OCI-LY7 (cell line): ENCODE data around the gene PRKAA1. TPM values are rescaled to one million over a fixed set of nuclear protein-coding genes. Genes with fewer than 3 reads are reported as not detected.

Source experiments
- BruUV-seq: library from RNA; stranded (reverse); fragments of 400-500 nt; replicated peaks from 2 replicates; lab custom pipeline; 2021; lab: Mats Ljungman, UMichigan
- CTCF ChIA-PET: fragments of 300-600 bp; sonication (Branson Sonifier 250); formaldehyde crosslinking; loops from one replicate; lab custom pipeline; 2022; ENCODE audit warnings: antibody characterized with exemption; ENCODE audit not compliant: unreplicated experiment; lab: Charles Lee
- POLR2A ChIA-PET: fragments of 300-600 bp; sonication (Branson Sonifier 250); formaldehyde crosslinking; loops from one replicate; lab custom pipeline; 2022; ENCODE audit warnings: antibody characterized with exemption; lab: Charles Lee
- DNase-seq: peaks from one replicate; pipeline ENCODE4 v3.0.0-alpha.2; 2015; ENCODE audit warnings: low spot score
- H2AFZ ChIP-seq: fragments of 200-600 bp; sonication (generic), shearing (Covaris generic); 2 replicates; pipeline ENCODE4 v1.6.1; 2014; ENCODE audit warnings: mild to moderate bottlenecking, antibody characterized with exemption, low read length, moderate library complexity
- H3K27ac ChIP-seq: fragments of 200-600 bp; sonication (generic); 2 replicates; pipeline ENCODE4 v1.5.1; 2014; ENCODE audit warnings: mixed run types, low read depth, mild to moderate bottlenecking, moderate library complexity, low read length, inconsistent platforms; ENCODE audit not compliant: poor library complexity, severe bottlenecking
- H3K36me3 ChIP-seq: fragments of 200-600 bp; sonication (generic); 2 replicates; pipeline ENCODE4 v1.6.1; 2014; ENCODE audit warnings: mild to moderate bottlenecking, antibody characterized with exemption, low read length, moderate library complexity, mixed read lengths; ENCODE audit not compliant: insufficient read depth
- H3K4me1 ChIP-seq: fragments of 200-600 bp; sonication (generic); 2 replicates; pipeline ENCODE4 v1.5.1; 2014; ENCODE audit warnings: mild to moderate bottlenecking, low read length; ENCODE audit not compliant: insufficient read depth, poor library complexity, severe bottlenecking
- H3K4me2 ChIP-seq: fragments of 200-600 bp; sonication (generic); 2 replicates; pipeline ENCODE4 v1.6.1; 2014; ENCODE audit warnings: mild to moderate bottlenecking, low read length
- H3K4me3 ChIP-seq: fragments of 200-600 bp; sonication (generic); 2 replicates; pipeline ENCODE4 v1.5.1; 2014; ENCODE audit warnings: mild to moderate bottlenecking, low read depth, low read length; ENCODE audit not compliant: poor library complexity, severe bottlenecking
- H3K79me2 ChIP-seq: fragments of 200-600 bp; sonication (generic); 2 replicates; pipeline ENCODE4 v1.6.1; 2016; ENCODE audit warnings: low read depth, mild to moderate bottlenecking, low read length, moderate library complexity, mixed read lengths; ENCODE audit not compliant: insufficient read depth
- H3K9me2 ChIP-seq: fragments of 200-600 bp; sonication (generic); 2 replicates; pipeline ENCODE4 v1.6.1; 2016; ENCODE audit warnings: mild to moderate bottlenecking, low read length, mixed read lengths; ENCODE audit not compliant: insufficient read depth
- H3K9me3 ChIP-seq: fragments of 200-600 bp; sonication (generic); 2 replicates; pipeline ENCODE4 v1.6.1; 2014; ENCODE audit warnings: mild to moderate bottlenecking, mixed run types, low read length, mixed read lengths
- H4K20me1 ChIP-seq: fragments of 200-600 bp; sonication (generic); 2 replicates; pipeline ENCODE4 v1.6.1; 2014; ENCODE audit warnings: mild to moderate bottlenecking, antibody characterized with exemption, low read length, moderate library complexity, mixed read lengths; ENCODE audit not compliant: insufficient read depth
- EZH2phosphoT487 ChIP-seq: fragments of 200-600 bp; sonication (generic); IDR thresholded peaks from 2 replicates; pipeline ENCODE4 v1.6.1; 2018; ENCODE audit warnings: low read depth, borderline replicate concordance, mild to moderate bottlenecking, mixed run types, antibody characterized with exemption, low read length, moderate library complexity, mixed read lengths
- intact Hi-C: fragments of 100-400 bp; cut with micrococcal nuclease; formaldehyde crosslinking; loops from one replicate; pipeline ENCODE4 v1.10.0; 2022; ENCODE audit not compliant: unreplicated experiment
- total RNA-seq, 2 experiments: library from RNA; depleted of rRNA in 1 of 2; stranded (reverse); fragments of >200 nt in 1 of 2; shearing (Covaris generic) in 1 of 2; gene quantifications; 2 replicates each; pipeline ENCODE4 v1.2.3, GENCODE V29; 2014 to 2022
- TF ChIP-seq, protein P1 (sequence below): fragments of 200-600 bp; sonication (generic); conservative IDR thresholded peaks from 2 replicates; pipeline ENCODE4 v1.5.1; 2014; ENCODE audit warnings: mild to moderate bottlenecking, antibody characterized with exemption, low read length, moderate library complexity, mixed read lengths

PRKAA1 gene
- total RNA-seq, 2 experiments from 2014 or later = 30.0 to 47.5 TPM

DNA sequence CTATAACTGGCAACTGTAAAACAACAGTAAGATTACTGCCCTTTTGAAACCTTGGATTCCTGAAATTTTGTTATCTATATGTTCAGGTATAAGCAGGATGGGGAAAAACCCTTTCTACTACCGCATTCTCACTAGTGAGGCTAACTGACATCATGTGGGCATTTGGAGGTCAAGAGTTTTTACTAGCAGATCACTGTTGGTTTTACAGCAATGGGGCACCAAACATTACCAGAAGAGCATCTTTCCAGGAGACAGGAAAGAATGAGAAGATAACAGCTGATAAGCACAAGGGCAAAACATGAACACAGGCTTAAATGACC, 21.6 kb downstream of the PRKAA1 start:
- Histone ChIP-seq H3K4me3 (no peak overlapping the region), H3K36me3 (peaks cover 57% of the 10 kb centered on the region), H3K79me2 (peaks cover 36% of the 10 kb centered on the region), H3K27ac (no peak overlapping the region), H3K9me3 (no peaks in the 10 kb centered on the region), H2AFZ (no peak overlapping the region), H3K4me1 (peaks cover 9% of the 10 kb centered on the region), H3K4me2 (no peak overlapping the region), H4K20me1 (peaks cover 14% of the 10 kb centered on the region; the same call in 1 of the 2 replicates), H3K9me2 (no peaks in the 10 kb centered on the region)
- no TSS peak for BruUV-seq
- DNase-seq = no peak
- ChIA-PET POLR2A (interaction anchor here (1.8 kb wide), 1 partner anchor 16 kb away, joined by 8 read pairs; no protein-coding TSS in a partner anchor), CTCF (interaction anchor here (1.0 kb wide), 1 partner anchor 10 kb away, joined by 3 read pairs; no protein-coding TSS in a partner anchor)
- TF ChIP-seq, protein P1, sequence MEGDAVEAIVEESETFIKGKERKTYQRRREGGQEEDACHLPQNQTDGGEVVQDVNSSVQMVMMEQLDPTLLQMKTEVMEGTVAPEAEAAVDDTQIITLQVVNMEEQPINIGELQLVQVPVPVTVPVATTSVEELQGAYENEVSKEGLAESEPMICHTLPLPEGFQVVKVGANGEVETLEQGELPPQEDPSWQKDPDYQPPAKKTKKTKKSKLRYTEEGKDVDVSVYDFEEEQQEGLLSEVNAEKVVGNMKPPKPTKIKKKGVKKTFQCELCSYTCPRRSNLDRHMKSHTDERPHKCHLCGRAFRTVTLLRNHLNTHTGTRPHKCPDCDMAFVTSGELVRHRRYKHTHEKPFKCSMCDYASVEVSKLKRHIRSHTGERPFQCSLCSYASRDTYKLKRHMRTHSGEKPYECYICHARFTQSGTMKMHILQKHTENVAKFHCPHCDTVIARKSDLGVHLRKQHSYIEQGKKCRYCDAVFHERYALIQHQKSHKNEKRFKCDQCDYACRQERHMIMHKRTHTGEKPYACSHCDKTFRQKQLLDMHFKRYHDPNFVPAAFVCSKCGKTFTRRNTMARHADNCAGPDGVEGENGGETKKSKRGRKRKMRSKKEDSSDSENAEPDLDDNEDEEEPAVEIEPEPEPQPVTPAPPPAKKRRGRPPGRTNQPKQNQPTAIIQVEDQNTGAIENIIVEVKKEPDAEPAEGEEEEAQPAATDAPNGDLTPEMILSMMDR = no peak
- no peak for TF ChIP-seq EZH2phosphoT487
- intact Hi-C loops = no loop called here

DNA sequence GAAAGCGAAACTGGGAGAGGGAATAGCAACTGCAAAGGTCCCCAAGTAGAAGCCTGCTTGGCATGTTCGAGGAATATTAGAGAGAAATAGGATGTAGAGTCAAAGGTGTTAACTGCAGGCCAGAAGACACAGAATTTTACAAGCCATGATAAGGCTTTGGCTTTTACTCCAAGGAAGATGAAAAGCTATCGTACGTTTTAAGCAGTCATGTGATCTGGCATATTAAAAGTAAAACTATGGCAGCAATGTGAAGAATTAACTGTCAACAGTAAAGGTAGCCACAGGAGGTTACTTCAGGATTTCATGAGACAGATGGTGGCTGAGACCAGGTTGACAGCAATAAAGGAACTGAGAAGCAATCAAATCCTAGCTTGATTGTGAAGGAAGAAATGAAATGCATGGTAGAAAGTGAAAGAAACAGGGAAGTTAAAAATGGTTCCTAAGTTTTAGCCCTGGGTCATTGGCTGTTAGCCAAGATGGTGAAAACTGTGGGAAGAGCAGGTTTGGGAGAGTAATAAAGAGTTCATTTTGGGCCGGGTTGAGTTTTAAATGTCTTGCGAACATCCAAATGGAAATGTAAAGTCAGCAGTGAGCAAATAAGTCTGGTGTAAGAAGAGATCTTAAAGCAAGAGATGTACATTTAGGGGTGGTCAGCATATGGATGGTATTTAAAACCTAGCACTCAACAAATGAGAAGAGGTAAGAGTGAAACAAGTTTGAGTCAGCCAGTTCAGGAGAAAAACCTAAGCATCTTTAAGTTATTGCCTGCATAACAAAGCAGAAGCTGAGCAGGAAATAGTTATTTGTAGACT, 22.1 kb downstream of the PRKAA1 start:
- H4K20me1 ChIP-seq = peaks cover 11% of the 10 kb centered on the region; the same call in 1 of the 2 replicates
- peaks cover 30% of the 10 kb centered on the region for H3K79me2 ChIP-seq
- no peak overlapping the region for H2AFZ ChIP-seq
- ChIA-PET CTCF (no interaction called here), POLR2A (interaction anchor here (1.0 to 1.8 kb wide), 3 partner anchors 15 to 17 kb away, joined by 3 to 8 read pairs (median 7); no protein-coding TSS in a partner anchor)
- H3K4me1 ChIP-seq = peaks cover 9% of the 10 kb centered on the region
- no peak for TF ChIP-seq EZH2phosphoT487
- TF ChIP-seq, protein P1 = no peak
- no peak overlapping the region for H3K4me3 ChIP-seq
- no peak overlapping the region for H3K27ac ChIP-seq
- H3K9me3 ChIP-seq = no peaks in the 10 kb centered on the region
- H3K36me3 ChIP-seq = peaks cover 63% of the 10 kb centered on the region
- H3K4me2 ChIP-seq = no peak overlapping the region
- TSS peak; percentile 24 for BruUV-seq
- no peaks in the 10 kb centered on the region for H3K9me2 ChIP-seq
- no peak for DNase-seq
- intact Hi-C loops = no loop called here
